GM12878 (cell line): Measurements from ENCODE around the gene ITIH6.

Experiments used
- BHLHE40 ChIP-seq, 2 experiments: fragments of 450-650 bp in 1 of 2; IDR thresholded peaks; 2 replicates each; pipeline ENCODE4 v1.6.1; 2011 to 2017; ENCODE audit warnings: low read depth in 2 of 2, borderline replicate concordance in 1 of 2, improper control_type of control experiment in 1 of 2, low read length in 1 of 2, mild to moderate bottlenecking in 1 of 2
- BRCA1 ChIP-seq: IDR thresholded peaks from 2 replicates; pipeline ENCODE4 v1.6.1; 2011; ENCODE audit warnings: low read depth, low read length, improper control_type of control experiment
- CTCF ChIP-seq, 3 experiments: IDR thresholded peaks in 2 of 3; conservative IDR thresholded peaks in 1 of 3; 2 replicates each; pipeline ENCODE4 v1.5.1; 2011; ENCODE audit warnings: low read depth in 3 of 3, low read length in 3 of 3, mild to moderate bottlenecking in 3 of 3, control low read depth in 2 of 3, moderate library complexity in 2 of 3, inconsistent platforms in 1 of 3, mixed read lengths in 1 of 3; ENCODE audit not compliant: control insufficient read depth in 2 of 3, insufficient read depth in 1 of 3; ENCODE audit errors: extremely low read depth in 1 of 3
- EGR1 ChIP-seq, 2 experiments: IDR thresholded peaks; 1 replicate in 1 of 2; 2 replicates in 1 of 2; pipeline ENCODE4 v1.6.1; 2011 to 2012; ENCODE audit warnings: low read depth in 2 of 2, low read length in 2 of 2, borderline replicate concordance in 1 of 2, mild to moderate bottlenecking in 1 of 2, moderate library complexity in 1 of 2
- ELK1 ChIP-seq: IDR thresholded peaks from 2 replicates; pipeline ENCODE4 v1.6.1; 2012; ENCODE audit warnings: low read depth, low read length, improper control_type of control experiment
- EZH2 ChIP-seq: IDR thresholded peaks from 2 replicates; pipeline ENCODE4 v1.6.1; 2012; ENCODE audit warnings: low read depth, mild to moderate bottlenecking, control low read depth, inconsistent platforms, low read length, borderline replicate concordance; ENCODE audit not compliant: control insufficient read depth
- NRF1 ChIP-seq: conservative IDR thresholded peaks from 2 replicates; pipeline ENCODE4 v1.6.1; 2011; ENCODE audit warnings: mild to moderate bottlenecking, low read depth, low read length, improper control_type of control experiment
- TF ChIP-seq, protein P1 (sequence below): IDR thresholded peaks from 2 replicates; pipeline ENCODE4 v1.6.1; 2012; ENCODE audit warnings: low read depth, low read length, improper control_type of control experiment
- TF ChIP-seq, protein P2 (sequence below): fragments of 450-650 bp; IDR thresholded peaks from 2 replicates; pipeline ENCODE4 v1.6.1; 2017; ENCODE audit warnings: mild to moderate bottlenecking, low read depth, inconsistent platforms; ENCODE audit not compliant: poor library complexity, severe bottlenecking

DNA sequence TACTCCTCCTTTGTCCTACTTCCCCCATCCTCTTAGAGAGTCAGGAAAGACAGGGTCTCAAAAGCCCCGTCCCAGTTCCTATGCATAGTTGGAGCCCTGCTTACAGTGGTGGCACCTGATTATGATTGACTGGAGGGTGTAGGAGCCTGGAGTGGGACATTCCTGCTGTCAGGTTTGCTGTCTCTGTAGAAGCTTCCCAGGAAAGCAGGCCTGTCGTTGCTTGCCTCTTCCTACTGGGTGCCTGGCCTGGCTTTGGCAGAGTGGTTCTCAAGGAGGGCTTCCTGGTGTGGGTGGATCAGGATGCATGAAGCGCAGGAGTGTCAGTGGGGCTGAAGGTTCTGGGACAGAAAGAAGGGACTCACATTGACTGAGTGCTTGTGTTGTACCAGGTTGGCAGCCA is 14.3 kb upstream of the ITIH6 start:
- TF ChIP-seq CTCF (IDR thresholded peaks at IDR 0.05 in 2 of 3, conservative IDR thresholded peaks at IDR 0.05 in 1 of 3; ENCODE audit: control insufficient read depth in 2 of 3, extremely low read depth in 1 of 3, insufficient read depth in 1 of 3, low read depth in 3 of 3, low read length in 3 of 3) (no peak), EZH2 (no peak), ELK1 (no peak), BRCA1 (no peak), EGR1 (IDR thresholded peaks at IDR 0.05; ENCODE audit: borderline replicate concordance in 1 of 2, low read depth in 2 of 2, low read length in 2 of 2) (no peak), NRF1 (no peak), BHLHE40 (IDR thresholded peaks at IDR 0.05; ENCODE audit: borderline replicate concordance in 1 of 2, low read depth in 2 of 2, low read length in 1 of 2) (no peak)
- TF ChIP-seq, protein P1, sequence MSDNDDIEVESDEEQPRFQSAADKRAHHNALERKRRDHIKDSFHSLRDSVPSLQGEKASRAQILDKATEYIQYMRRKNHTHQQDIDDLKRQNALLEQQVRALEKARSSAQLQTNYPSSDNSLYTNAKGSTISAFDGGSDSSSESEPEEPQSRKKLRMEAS = no peak
- TF ChIP-seq, protein P2, sequence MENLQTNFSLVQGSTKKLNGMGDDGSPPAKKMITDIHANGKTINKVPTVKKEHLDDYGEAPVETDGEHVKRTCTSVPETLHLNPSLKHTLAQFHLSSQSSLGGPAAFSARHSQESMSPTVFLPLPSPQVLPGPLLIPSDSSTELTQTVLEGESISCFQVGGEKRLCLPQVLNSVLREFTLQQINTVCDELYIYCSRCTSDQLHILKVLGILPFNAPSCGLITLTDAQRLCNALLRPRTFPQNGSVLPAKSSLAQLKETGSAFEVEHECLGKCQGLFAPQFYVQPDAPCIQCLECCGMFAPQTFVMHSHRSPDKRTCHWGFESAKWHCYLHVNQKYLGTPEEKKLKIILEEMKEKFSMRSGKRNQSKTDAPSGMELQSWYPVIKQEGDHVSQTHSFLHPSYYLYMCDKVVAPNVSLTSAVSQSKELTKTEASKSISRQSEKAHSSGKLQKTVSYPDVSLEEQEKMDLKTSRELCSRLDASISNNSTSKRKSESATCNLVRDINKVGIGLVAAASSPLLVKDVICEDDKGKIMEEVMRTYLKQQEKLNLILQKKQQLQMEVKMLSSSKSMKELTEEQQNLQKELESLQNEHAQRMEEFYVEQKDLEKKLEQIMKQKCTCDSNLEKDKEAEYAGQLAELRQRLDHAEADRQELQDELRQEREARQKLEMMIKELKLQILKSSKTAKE = no peak
